GM19452 (cell line): Measurements from ENCODE around the gene LMO2.
A peak's percentile ranks its signal among the peaks of the same experiment; 100 is the strongest.

Source experiments
- ATAC-seq: cut with Tn5 transposase; IDR thresholded peaks from one replicate; pipeline ENCODE4 v1.9.1; 2021; ENCODE audit not compliant: unreplicated experiment

Gene LMO2

GRCh38 chr11:33915526-33915925 is 23.6 kb upstream of the LMO2 start:
- no peak for ATAC-seq

GRCh38 chr11:33913991-33914390 is 22.1 kb upstream of the LMO2 start:
- no peak for ATAC-seq

GRCh38 chr11:33912405-33913361 is 20.8 kb upstream of the LMO2 start:
- ATAC-seq = peak; percentile 90

- ATAC-seq = no peak
Measured at GRCh38 chr11:33910958-33911339, 19.1 kb upstream of the LMO2 start.

GRCh38 chr11:33910296-33910957 is 18.6 kb upstream of the LMO2 start:
- ATAC-seq = no peak

- ATAC-seq = no peak
Measured at GRCh38 chr11:33909552-33909951, 17.7 kb upstream of the LMO2 start.

GRCh38 chr11:33909150-33909549 is 17.3 kb upstream of the LMO2 start:
- ATAC-seq = no peak

GRCh38 chr11:33907421-33907820 is 15.5 kb upstream of the LMO2 start:
- no peak for ATAC-seq

GRCh38 chr11:33906484-33907186 is 14.8 kb upstream of the LMO2 start:
- no peak for ATAC-seq

- no peak for ATAC-seq
Measured at GRCh38 chr11:33904102-33904501, 12.2 kb upstream of the LMO2 start.

GRCh38 chr11:33900159-33900840 is 8.4 kb upstream of the LMO2 start:
- ATAC-seq = no peak

- ATAC-seq = no peak
Measured at GRCh38 chr11:33899400-33900037, 7.6 kb upstream of the LMO2 start.

- ATAC-seq = no peak
Measured at GRCh38 chr11:33898957-33899356, 7.1 kb upstream of the LMO2 start.

- no peak for ATAC-seq
Measured at GRCh38 chr11:33897761-33898375, 6.0 kb upstream of the LMO2 start.

GRCh38 chr11:33896911-33897310 is 5.0 kb upstream of the LMO2 start:
- no peak for ATAC-seq

GRCh38 chr11:33895752-33896137 is 3.9 kb upstream of the LMO2 start:
- ATAC-seq = no peak

- ATAC-seq = no peak
Measured at GRCh38 chr11:33894398-33894746, 2.5 kb upstream of the LMO2 start.

- ATAC-seq = peak; percentile 85
Measured at GRCh38 chr11:33893711-33894397, 2.0 kb upstream of the LMO2 start.

GRCh38 chr11:33892906-33893594 is 1.2 kb upstream of the LMO2 start:
- ATAC-seq = no peak
